WTC11 (cell line): ENCODE measurements around the gene PREX1.

Experiments used
- PRRX2 ChIP-seq: fragments of 250-450 bp; sonication (Bioruptor Pico); IDR thresholded peaks from 2 replicates; pipeline ENCODE4 v1.8.0; 2021; ENCODE audit warnings: mild to moderate bottlenecking
- TF ChIP-seq, protein P1 (sequence below): fragments of 200-600 bp; IDR thresholded peaks from 2 replicates; pipeline ENCODE4 v1.8.0; 2022; ENCODE audit warnings: antibody characterized with exemption
- TF ChIP-seq, protein P2 (sequence below): sonication (generic); formaldehyde crosslinking; conservative IDR thresholded peaks from 2 replicates; pipeline ENCODE4 v1.8.1; 2023; ENCODE audit warnings: mild to moderate bottlenecking, low read depth, missing genetic modification reagents, moderate library complexity

DNA sequence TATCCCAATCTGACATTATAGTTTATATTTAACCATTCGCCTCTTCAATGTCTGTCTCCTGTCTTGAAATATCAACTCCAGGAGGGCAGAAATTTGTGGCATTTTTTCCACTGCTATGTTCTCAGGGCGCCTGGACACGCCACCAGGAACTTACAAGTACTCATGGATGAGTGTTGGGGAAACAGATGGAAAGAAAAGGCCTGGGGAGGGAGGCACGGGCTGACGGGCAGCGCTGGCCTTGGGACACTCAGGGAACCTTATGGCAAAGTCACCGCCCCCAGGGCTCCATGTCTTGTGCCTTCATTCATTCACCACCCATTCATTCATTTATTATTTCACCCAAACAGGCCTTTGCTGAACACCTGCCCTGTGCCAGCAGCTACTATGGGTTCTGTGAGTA is 222.9 kb downstream of the PREX1 start:
- TF ChIP-seq PRRX2 (CRISPR knock-in tag), result no peak
- TF ChIP-seq, protein P1, sequence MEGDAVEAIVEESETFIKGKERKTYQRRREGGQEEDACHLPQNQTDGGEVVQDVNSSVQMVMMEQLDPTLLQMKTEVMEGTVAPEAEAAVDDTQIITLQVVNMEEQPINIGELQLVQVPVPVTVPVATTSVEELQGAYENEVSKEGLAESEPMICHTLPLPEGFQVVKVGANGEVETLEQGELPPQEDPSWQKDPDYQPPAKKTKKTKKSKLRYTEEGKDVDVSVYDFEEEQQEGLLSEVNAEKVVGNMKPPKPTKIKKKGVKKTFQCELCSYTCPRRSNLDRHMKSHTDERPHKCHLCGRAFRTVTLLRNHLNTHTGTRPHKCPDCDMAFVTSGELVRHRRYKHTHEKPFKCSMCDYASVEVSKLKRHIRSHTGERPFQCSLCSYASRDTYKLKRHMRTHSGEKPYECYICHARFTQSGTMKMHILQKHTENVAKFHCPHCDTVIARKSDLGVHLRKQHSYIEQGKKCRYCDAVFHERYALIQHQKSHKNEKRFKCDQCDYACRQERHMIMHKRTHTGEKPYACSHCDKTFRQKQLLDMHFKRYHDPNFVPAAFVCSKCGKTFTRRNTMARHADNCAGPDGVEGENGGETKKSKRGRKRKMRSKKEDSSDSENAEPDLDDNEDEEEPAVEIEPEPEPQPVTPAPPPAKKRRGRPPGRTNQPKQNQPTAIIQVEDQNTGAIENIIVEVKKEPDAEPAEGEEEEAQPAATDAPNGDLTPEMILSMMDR, result no peak
- TF ChIP-seq, protein P2, sequence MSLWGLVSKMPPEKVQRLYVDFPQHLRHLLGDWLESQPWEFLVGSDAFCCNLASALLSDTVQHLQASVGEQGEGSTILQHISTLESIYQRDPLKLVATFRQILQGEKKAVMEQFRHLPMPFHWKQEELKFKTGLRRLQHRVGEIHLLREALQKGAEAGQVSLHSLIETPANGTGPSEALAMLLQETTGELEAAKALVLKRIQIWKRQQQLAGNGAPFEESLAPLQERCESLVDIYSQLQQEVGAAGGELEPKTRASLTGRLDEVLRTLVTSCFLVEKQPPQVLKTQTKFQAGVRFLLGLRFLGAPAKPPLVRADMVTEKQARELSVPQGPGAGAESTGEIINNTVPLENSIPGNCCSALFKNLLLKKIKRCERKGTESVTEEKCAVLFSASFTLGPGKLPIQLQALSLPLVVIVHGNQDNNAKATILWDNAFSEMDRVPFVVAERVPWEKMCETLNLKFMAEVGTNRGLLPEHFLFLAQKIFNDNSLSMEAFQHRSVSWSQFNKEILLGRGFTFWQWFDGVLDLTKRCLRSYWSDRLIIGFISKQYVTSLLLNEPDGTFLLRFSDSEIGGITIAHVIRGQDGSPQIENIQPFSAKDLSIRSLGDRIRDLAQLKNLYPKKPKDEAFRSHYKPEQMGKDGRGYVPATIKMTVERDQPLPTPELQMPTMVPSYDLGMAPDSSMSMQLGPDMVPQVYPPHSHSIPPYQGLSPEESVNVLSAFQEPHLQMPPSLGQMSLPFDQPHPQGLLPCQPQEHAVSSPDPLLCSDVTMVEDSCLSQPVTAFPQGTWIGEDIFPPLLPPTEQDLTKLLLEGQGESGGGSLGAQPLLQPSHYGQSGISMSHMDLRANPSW (CRISPR knock-in tag), result no peak
